ENCODE measurements around the gene ALKBH5.

Gene ALKBH5

GRCh38 chr17:18225121-18225641, 41.6 kb downstream of the ALKBH5 start, which contains the start of gene LLGL1:
Gene LLGL1, plus strand, starts transcription at chr17:18225635. Its CDS starts 48 bp downstream, at chr17:18225683.
- DNase-seq, result peak; percentile 98

GRCh38 chr17:18225642-18226283, 42.1 kb downstream of the ALKBH5 start:
- DNase-seq, result no peak

GRCh38 chr17:18226284-18226945, 42.8 kb downstream of the ALKBH5 start:
- DNase-seq, result no peak

GRCh38 chr17:18227635-18228034, 44.0 kb downstream of the ALKBH5 start:
- DNase-seq, result no peak

- DNase-seq, result no peak
Measured at GRCh38 chr17:18228176-18228682, 44.6 kb downstream of the ALKBH5 start.

- DNase-seq, result no peak
Measured at GRCh38 chr17:18229254-18229653, 45.6 kb downstream of the ALKBH5 start.

- DNase-seq, result no peak
Measured at GRCh38 chr17:18229771-18230170, 46.1 kb downstream of the ALKBH5 start.

- no peak for DNase-seq
Measured at GRCh38 chr17:18230288-18231141, 46.9 kb downstream of the ALKBH5 start.

GRCh38 chr17:18231164-18231563, 47.5 kb downstream of the ALKBH5 start:
- no peak for DNase-seq

GRCh38 chr17:18233803-18234518, 50.3 kb downstream of the ALKBH5 start:
- DNase-seq, result no peak

GRCh38 chr17:18234853-18235380, 51.3 kb downstream of the ALKBH5 start:
- DNase-seq, result no peak

GRCh38 chr17:18235743-18236256, 52.2 kb downstream of the ALKBH5 start:
- DNase-seq, result no peak

GRCh38 chr17:18236494-18236893, 52.9 kb downstream of the ALKBH5 start:
- DNase-seq, result no peak

- DNase-seq, result no peak
Measured at GRCh38 chr17:18237461-18237860, 53.8 kb downstream of the ALKBH5 start.

- DNase-seq, result no peak
Measured at GRCh38 chr17:18238299-18238698, 54.7 kb downstream of the ALKBH5 start.

- no peak for DNase-seq
Measured at GRCh38 chr17:18240449-18240848, 56.8 kb downstream of the ALKBH5 start.

- no peak for DNase-seq
Measured at GRCh38 chr17:18241229-18241871, 57.7 kb downstream of the ALKBH5 start.

- no peak for DNase-seq
Measured at GRCh38 chr17:18245038-18245776, 61.6 kb downstream of the ALKBH5 start.

GRCh38 chr17:18246109-18246725, 62.6 kb downstream of the ALKBH5 start:
- DNase-seq, result no peak

Measured in CD4-positive, alpha-beta T cell treated with Interleukin-17A for 4 hours (primary cell).